Measurements from ENCODE around the gene DOCK7. TPM values are rescaled to one million over a fixed set of nuclear protein-coding genes. Genes with fewer than 3 reads are reported as not detected.

The DOCK7 gene
- total RNA-seq, 1 experiment from 2014 or later: 57.2 TPM

DNA sequence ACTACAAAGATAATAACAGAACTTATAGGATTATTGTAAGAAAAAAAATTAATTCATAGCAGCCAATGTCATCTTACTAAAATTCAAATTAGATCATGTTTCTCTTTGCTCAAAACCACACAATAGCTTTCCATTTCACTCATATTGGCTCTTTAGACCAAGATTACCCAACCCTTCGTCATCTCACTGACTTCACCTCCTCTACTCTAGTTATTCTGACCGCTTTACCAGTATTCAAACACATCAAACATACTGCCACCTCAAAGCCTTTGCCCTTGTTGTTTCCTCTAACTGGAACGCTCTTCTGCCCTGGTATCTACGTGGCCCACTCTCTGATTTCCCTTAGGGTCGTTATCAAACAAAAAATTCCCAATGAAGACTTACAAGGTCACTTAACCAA, 89.1 kb downstream of the DOCK7 start:
- H3K4me3 ChIP-seq (ENCODE audit: low read depth in 2 of 2, low read length in 2 of 2): no peak overlapping the region
- H3K4me1 ChIP-seq (ENCODE audit: control insufficient read depth, insufficient read depth, low read length): no peaks in the 10 kb centered on the region
- TF ChIP-seq POLR2AphosphoS5 (IDR thresholded peaks at IDR 0.05; ENCODE audit: low read depth, low read length) (no peak), SIN3A (IDR thresholded peaks at IDR 0.05; ENCODE audit: borderline replicate concordance, insufficient read depth, low read depth, low read length) (no peak), TCF7L2 (IDR thresholded peaks at IDR 0.05; ENCODE audit: low read depth, low read length) (no peak)
- TF ChIP-seq, protein P1, sequence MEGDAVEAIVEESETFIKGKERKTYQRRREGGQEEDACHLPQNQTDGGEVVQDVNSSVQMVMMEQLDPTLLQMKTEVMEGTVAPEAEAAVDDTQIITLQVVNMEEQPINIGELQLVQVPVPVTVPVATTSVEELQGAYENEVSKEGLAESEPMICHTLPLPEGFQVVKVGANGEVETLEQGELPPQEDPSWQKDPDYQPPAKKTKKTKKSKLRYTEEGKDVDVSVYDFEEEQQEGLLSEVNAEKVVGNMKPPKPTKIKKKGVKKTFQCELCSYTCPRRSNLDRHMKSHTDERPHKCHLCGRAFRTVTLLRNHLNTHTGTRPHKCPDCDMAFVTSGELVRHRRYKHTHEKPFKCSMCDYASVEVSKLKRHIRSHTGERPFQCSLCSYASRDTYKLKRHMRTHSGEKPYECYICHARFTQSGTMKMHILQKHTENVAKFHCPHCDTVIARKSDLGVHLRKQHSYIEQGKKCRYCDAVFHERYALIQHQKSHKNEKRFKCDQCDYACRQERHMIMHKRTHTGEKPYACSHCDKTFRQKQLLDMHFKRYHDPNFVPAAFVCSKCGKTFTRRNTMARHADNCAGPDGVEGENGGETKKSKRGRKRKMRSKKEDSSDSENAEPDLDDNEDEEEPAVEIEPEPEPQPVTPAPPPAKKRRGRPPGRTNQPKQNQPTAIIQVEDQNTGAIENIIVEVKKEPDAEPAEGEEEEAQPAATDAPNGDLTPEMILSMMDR (IDR thresholded peaks at IDR 0.05): no peak
- TF ChIP-seq, protein P2, sequence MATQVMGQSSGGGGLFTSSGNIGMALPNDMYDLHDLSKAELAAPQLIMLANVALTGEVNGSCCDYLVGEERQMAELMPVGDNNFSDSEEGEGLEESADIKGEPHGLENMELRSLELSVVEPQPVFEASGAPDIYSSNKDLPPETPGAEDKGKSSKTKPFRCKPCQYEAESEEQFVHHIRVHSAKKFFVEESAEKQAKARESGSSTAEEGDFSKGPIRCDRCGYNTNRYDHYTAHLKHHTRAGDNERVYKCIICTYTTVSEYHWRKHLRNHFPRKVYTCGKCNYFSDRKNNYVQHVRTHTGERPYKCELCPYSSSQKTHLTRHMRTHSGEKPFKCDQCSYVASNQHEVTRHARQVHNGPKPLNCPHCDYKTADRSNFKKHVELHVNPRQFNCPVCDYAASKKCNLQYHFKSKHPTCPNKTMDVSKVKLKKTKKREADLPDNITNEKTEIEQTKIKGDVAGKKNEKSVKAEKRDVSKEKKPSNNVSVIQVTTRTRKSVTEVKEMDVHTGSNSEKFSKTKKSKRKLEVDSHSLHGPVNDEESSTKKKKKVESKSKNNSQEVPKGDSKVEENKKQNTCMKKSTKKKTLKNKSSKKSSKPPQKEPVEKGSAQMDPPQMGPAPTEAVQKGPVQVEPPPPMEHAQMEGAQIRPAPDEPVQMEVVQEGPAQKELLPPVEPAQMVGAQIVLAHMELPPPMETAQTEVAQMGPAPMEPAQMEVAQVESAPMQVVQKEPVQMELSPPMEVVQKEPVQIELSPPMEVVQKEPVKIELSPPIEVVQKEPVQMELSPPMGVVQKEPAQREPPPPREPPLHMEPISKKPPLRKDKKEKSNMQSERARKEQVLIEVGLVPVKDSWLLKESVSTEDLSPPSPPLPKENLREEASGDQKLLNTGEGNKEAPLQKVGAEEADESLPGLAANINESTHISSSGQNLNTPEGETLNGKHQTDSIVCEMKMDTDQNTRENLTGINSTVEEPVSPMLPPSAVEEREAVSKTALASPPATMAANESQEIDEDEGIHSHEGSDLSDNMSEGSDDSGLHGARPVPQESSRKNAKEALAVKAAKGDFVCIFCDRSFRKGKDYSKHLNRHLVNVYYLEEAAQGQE (IDR thresholded peaks at IDR 0.05; ENCODE audit: insufficient read depth in 1 of 2, low read depth in 2 of 2, low read length in 1 of 2): no peak
- peaks cover 2% of the 10 kb centered on the region for H3K36me3 ChIP-seq (ENCODE audit: control insufficient read depth, insufficient read depth, low read length)
- no peaks in the 10 kb centered on the region for H3K27me3 ChIP-seq (ENCODE audit: control insufficient read depth, insufficient read depth, low read length)
- no TSS peak for BruUV-seq (replicated peaks)
- CTCF ChIA-PET: no interaction called here
- H3K27ac ChIP-seq (ENCODE audit: low read length): no peak overlapping the region
- ATAC-seq (no peak), DNase-seq (ENCODE audit: low read depth, low spot score) (no peak)
- intact Hi-C loops (cut with micrococcal nuclease; ENCODE audit: unreplicated experiment): no loop called here
- no peaks in the 10 kb centered on the region for H3K9me3 ChIP-seq (ENCODE audit: control insufficient read depth, insufficient read depth, low read depth, low read length)
- POLR2A ChIA-PET: no interaction called here
- in situ Hi-C loops (cut with HindIII; ENCODE audit: low pct_unique_long_range_greater_than_20kb, low sequenced_read_pairs): no loop called here

DNA sequence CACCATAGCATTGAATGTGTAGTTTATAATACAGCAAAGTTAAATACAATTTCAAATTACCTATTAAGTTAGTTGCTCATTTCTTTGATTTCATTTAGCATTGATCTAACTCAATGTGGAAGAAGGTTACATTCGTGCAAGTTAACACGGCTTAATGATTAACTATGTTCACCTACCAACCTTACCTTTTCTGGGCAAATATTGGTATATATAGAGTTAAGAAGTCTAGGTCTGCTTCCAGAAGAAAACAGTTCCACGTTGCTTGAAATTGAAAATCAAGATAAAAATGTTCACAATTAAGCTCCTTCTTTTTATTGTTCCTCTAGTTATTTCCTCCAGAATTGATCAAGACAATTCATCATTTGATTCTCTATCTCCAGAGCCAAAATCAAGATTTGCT, 90.9 kb downstream of the DOCK7 start, which contains the start of gene ANGPTL3:
ANGPTL3 (plus strand) TSS at position 240 of the 400 bp plus-strand sequence; CDS start at position 287, 47 bp downstream.
- Histone ChIP-seq H3K27me3 (ENCODE audit: control insufficient read depth, insufficient read depth, low read length) (no peaks in the 10 kb centered on the region), H3K4me3 (ENCODE audit: low read depth in 2 of 2, low read length in 2 of 2) (no peak within 1 kb of the TSS), H3K36me3 (ENCODE audit: control insufficient read depth, insufficient read depth, low read length) (peaks cover 2% of the 10 kb centered on the region; the same call in 1 of the 2 replicates), H3K9me3 (ENCODE audit: control insufficient read depth, insufficient read depth, low read depth, low read length) (no peaks in the 10 kb centered on the region), H3K27ac (ENCODE audit: low read length) (no peak within 1 kb of the TSS), H3K4me1 (ENCODE audit: control insufficient read depth, insufficient read depth, low read length) (no peaks in the 10 kb centered on the region)
- DNase-seq (ENCODE audit: low read depth, low spot score) (no peak), ATAC-seq (no peak)
- no TSS peak for BruUV-seq (replicated peaks)
- POLR2A ChIA-PET: no interaction called here
- CTCF ChIA-PET: no interaction called here
- TF ChIP-seq SIN3A (IDR thresholded peaks at IDR 0.05; ENCODE audit: borderline replicate concordance, insufficient read depth, low read depth, low read length) (no peak), TCF7L2 (IDR thresholded peaks at IDR 0.05; ENCODE audit: low read depth, low read length) (no peak), POLR2AphosphoS5 (IDR thresholded peaks at IDR 0.05; ENCODE audit: low read depth, low read length) (no peak)
- TF ChIP-seq, protein P1 (IDR thresholded peaks at IDR 0.05): no peak
- TF ChIP-seq, protein P2 (IDR thresholded peaks at IDR 0.05; ENCODE audit: insufficient read depth in 1 of 2, low read depth in 2 of 2, low read length in 1 of 2): no peak
- intact Hi-C loops (cut with micrococcal nuclease; ENCODE audit: unreplicated experiment) (no loop called here), in situ Hi-C loops (cut with HindIII; ENCODE audit: low pct_unique_long_range_greater_than_20kb, low sequenced_read_pairs) (no loop called here)
